Stimulated activated memory B cell treated with anti-CD40 and anti-IgM and Interleukin-4, amounts not matched to agents 10 μg/mL and 1 μg/mL and 100 μg/mL, for 72 hours (primary cell): ENCODE measurements around the gene GNL3L.
"Not testable (repeated sequence)": the region's sequence is repeated elsewhere in the genome, so short reads cannot be mapped to it uniquely, and the experiment has no call there.

Experiments
- ATAC-seq: fragments of 150-1000 bp; cut with Tn5 transposase; 2 replicates; pipeline ENCODE4 v1.10.0; 2021
- H3K27ac Mint-ChIP-seq: one replicate; pipeline ENCODE4 v1.8.0; 2022; ENCODE audit warnings: mild to moderate bottlenecking, mixed read lengths
- H3K27me3 Mint-ChIP-seq: one replicate; pipeline ENCODE4 v1.8.0; 2022; ENCODE audit warnings: mixed read lengths
- H3K36me3 Mint-ChIP-seq: one replicate; pipeline ENCODE4 v1.8.0; 2022; ENCODE audit warnings: mixed read lengths
- H3K4me1 Mint-ChIP-seq: one replicate; pipeline ENCODE4 v1.8.0; 2022; ENCODE audit warnings: mixed read lengths
- H3K4me3 Mint-ChIP-seq: one replicate; pipeline ENCODE4 v1.8.0; 2022; ENCODE audit warnings: mild to moderate bottlenecking, moderate library complexity, mixed read lengths
- H3K9me3 Mint-ChIP-seq: one replicate; pipeline ENCODE4 v1.8.0; 2022; ENCODE audit warnings: mixed read lengths

GNL3L gene, protein sequence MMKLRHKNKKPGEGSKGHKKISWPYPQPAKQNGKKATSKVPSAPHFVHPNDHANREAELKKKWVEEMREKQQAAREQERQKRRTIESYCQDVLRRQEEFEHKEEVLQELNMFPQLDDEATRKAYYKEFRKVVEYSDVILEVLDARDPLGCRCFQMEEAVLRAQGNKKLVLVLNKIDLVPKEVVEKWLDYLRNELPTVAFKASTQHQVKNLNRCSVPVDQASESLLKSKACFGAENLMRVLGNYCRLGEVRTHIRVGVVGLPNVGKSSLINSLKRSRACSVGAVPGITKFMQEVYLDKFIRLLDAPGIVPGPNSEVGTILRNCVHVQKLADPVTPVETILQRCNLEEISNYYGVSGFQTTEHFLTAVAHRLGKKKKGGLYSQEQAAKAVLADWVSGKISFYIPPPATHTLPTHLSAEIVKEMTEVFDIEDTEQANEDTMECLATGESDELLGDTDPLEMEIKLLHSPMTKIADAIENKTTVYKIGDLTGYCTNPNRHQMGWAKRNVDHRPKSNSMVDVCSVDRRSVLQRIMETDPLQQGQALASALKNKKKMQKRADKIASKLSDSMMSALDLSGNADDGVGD

DNA sequence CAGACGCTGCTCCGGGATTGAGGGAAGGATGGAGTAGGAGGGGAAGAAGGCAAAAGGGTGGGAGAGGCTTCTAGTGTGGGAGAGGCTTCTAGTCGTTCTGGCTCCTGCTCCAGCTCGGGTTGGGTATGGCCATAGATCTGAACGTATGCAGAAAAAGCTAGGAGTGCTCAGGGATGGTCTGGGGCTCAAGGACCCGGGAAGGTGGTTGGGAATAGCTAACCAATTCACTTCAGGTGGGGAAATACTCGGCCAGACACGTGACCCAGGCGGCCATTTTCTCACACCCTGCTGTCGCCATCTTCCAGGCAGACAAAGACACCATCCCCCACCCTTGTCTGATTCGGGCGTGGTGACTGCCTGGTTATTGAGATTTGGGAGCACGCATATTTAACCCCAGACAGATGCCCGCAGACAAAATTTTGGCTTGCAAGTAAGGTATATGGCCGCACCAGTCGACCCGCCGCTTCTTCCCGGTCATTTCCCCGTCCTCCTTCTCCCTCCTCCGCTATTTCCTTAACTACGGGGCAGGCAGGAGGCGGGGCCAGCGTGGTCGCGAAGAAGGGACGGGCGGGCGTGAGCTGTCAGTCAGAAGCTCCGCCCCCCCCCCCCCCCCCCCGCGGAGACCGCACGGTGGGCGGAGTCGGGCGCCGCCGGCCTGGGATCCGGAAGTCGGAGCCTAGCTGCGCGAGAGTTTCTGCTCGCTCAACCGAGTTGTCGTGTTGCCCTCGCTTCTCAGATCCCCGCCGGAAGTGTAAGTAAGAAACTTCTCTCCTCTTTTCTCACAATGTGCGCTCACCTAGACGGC lies at the start of gene GNL3L:
Gene GNL3L, plus strand, starts transcription at position 668 of the 805 bp plus-strand sequence. CDS start 2,348 bp downstream, outside the sequence.
- peak; percentile 93 for ATAC-seq
- Mint-ChIP-seq H3K27ac (peak within 1 kb of the TSS; percentile 91), H3K27me3 (no peaks in the 10 kb centered on the region), H3K4me1 (peaks cover 27% of the 10 kb centered on the region), H3K9me3 (peaks cover 5% of the 10 kb centered on the region), H3K4me3 (peak within 1 kb of the TSS; percentile 94), H3K36me3 (peaks cover 23% of the 10 kb centered on the region)

GRCh38 chrX:54482839-54483593 lies 47.0 kb upstream of the GNL3L start:
- Mint-ChIP-seq H3K27ac (no peak overlapping the region), H3K4me3 (no peak overlapping the region), H3K4me1 (peaks cover 4% of the 10 kb centered on the region), H3K36me3 (no peaks in the 10 kb centered on the region), H3K27me3 (no peaks in the 10 kb centered on the region), H3K9me3 (no peaks in the 10 kb centered on the region)
- ATAC-seq, result no peak

GRCh38 chrX:54483946-54484345 lies 46.1 kb upstream of the GNL3L start:
- no peak overlapping the region for H3K27ac Mint-ChIP-seq
- no peak for ATAC-seq
- H3K36me3 Mint-ChIP-seq, result no peaks in the 10 kb centered on the region

DNA sequence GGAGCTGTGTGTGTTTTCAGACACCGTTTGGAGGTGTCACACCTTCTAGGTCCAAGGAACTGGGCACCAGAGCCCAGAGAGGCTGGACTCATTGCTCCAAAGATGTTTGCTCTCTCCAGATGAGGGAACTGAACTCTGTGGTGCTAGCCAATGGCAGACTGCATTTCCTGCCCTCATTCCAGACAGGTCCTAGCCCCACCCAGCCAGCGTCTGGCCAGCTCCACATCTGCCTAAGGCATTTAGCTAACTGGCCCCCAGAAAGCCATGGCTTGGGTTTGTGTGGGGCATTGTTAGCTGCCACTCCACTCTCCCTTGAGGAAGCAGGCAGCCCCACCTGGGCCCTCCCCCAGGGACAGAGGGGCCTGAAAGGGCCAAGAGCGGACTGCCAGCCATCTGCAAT lies 45.4 kb upstream of the GNL3L start:
- H3K4me1 Mint-ChIP-seq, result no peaks in the 10 kb centered on the region
- H3K27me3 Mint-ChIP-seq, result no peaks in the 10 kb centered on the region
- H3K27ac Mint-ChIP-seq, result no peak overlapping the region
- ATAC-seq, result no peak
- H3K9me3 Mint-ChIP-seq, result no peaks in the 10 kb centered on the region
- H3K4me3 Mint-ChIP-seq, result no peak overlapping the region
- no peaks in the 10 kb centered on the region for H3K36me3 Mint-ChIP-seq

More at GRCh38 chrX:54483946-54484345, 46.1 kb upstream of the GNL3L start:
- Mint-ChIP-seq H3K4me3 (no peak overlapping the region), H3K4me1 (peaks cover 4% of the 10 kb centered on the region), H3K27me3 (no peaks in the 10 kb centered on the region), H3K9me3 (no peaks in the 10 kb centered on the region)

DNA sequence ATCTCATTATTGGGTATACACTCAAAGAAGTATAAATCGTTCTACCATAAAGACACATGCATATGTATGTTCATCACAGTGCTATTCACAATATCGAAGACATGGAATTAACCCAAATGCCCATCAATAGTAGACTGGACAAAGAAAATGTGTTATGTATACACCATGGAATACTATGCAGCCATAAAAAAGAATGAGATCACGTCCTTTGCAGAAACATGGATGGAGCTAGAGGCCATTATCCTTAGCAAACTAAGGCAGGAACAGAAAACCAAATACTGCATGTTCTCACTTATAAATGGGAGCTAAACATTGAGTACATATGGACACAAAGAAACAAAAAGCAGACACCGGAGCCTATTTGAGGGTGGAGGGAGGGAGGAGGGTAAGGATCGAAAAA lies 40.2 kb upstream of the GNL3L start:
- not testable (repeated sequence) for H3K27ac Mint-ChIP-seq, H3K36me3 Mint-ChIP-seq, H3K4me1 Mint-ChIP-seq, H3K9me3 Mint-ChIP-seq, ATAC-seq, H3K4me3 Mint-ChIP-seq
- H3K27me3 Mint-ChIP-seq, result peaks cover 22% of the 10 kb centered on the region

DNA sequence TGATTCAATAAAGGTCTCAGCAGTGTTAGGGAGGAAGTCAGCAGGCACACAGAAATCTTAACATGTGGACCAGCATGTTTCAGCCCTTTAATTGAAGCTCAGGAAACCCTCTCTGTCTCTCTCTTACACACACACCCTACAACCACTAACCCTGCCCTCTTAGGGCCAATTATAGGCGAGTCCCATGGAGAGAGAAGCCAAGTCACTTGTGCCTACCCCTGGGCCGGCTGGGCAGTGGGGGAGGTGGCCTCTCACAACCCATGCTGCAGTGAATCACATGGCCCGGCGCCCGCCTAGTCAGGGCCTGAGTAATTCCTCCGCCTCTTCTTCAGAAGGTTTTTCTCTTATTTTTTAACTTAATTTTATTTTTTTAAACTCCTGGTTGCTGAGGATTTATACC lies 37.7 kb upstream of the GNL3L start:
- no peak overlapping the region for H3K4me3 Mint-ChIP-seq
- no peak for ATAC-seq
- no peak overlapping the region for H3K27ac Mint-ChIP-seq
- peaks cover 5% of the 10 kb centered on the region for H3K4me1 Mint-ChIP-seq
- H3K36me3 Mint-ChIP-seq, result no peaks in the 10 kb centered on the region
- H3K27me3 Mint-ChIP-seq, result peaks cover 39% of the 10 kb centered on the region
- H3K9me3 Mint-ChIP-seq, result peaks cover 3% of the 10 kb centered on the region

DNA sequence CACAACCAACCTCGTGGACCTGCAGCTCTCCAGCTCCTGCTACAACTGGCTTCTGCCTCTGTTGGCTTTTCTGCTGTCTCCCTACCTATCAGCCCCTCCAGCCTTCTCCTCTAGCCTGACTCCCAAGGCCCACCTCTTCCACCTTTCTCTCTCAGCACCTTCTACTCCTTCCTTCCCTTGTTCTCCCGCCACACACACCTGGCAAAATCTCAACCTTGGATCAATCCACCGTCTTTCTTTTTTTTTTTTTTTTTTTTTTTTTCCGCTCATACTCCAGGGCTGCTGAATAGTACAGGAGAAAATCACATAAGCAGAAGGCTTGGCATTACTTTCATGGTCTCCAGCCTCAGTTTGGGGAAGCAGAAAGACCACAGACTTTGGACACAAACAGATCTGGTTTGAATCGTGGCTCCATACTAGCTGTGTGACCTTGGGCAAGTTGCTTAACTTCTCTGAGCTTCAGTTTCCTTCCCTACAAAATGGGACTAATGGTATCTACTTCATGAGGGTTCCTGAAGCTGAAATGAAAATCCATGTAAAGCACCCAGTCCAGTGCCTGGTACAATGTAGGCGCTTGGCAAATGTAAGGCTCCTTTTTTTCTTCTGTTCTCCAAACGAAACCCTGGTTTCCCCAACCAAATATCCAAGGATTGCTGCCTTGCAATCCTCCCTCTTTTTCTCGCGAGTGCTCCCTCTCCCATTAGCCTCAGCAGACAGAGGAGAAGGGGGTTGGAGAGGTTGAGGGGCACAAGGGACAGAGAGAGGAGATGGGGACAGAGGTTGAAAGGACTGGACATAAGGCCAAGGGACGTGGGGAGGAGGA lies 35.6 kb upstream of the GNL3L start:
- Mint-ChIP-seq H3K9me3 (peaks cover 3% of the 10 kb centered on the region), H3K4me1 (peaks cover 5% of the 10 kb centered on the region), H3K27me3 (peaks cover 59% of the 10 kb centered on the region), H3K36me3 (no peaks in the 10 kb centered on the region), H3K27ac (no peak overlapping the region), H3K4me3 (peak overlapping the region; percentile 73)
- ATAC-seq, result no peak

GRCh38 chrX:54494989-54495813 lies 34.8 kb upstream of the GNL3L start:
- Mint-ChIP-seq H3K9me3 (peaks cover 3% of the 10 kb centered on the region), H3K4me3 (peak overlapping the region; percentile 73), H3K36me3 (no peaks in the 10 kb centered on the region), H3K4me1 (peaks cover 5% of the 10 kb centered on the region), H3K27me3 (peaks cover 60% of the 10 kb centered on the region), H3K27ac (no peak overlapping the region)
- ATAC-seq, result no peak

DNA sequence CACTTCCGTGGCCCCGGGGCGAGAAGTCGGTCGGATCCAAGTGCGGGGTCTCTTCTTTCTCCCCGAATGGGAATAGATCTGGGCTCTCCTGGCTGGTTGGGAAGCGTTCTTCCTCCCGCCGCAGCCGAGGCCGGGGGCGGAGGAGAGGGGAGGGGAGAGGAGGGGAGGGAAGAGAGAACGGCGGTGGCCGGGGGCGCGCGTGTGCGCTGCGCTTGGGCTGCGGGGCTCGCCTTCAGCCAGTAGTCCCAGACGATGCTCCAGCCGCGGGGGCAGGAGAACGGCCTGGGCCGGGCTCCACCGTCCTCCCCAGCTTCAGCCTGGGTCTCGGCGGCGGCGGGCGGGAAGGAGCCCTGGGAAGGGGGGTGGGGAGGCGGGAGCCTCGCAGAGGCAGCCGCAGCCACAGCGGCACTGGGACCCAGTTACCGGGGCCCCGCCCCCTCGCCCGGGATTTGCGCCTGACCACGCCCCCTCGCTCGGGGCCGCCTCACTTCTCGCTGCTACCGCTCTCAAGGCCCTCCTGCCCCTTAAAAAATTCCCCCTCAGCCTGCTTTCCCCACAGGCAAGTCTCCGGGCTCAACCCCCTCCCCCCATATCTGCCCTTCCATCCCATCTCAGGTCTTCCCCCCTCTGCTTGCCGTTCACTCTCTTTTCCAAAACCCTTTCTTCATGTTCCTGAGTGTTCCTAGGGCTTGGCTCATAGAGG lies 34.1 kb upstream of the GNL3L start, which contains the start of gene FGD1:
Gene FGD1, minus strand, starts transcription at position 421 of the 703 bp plus-strand sequence. CDS start 802 bp downstream, outside the sequence.
- Mint-ChIP-seq H3K9me3 (peaks cover under 1% of the 10 kb centered on the region), H3K4me3 (peak within 1 kb of the TSS; percentile 76), H3K27ac (no peak within 1 kb of the TSS), H3K36me3 (no peaks in the 10 kb centered on the region), H3K4me1 (peaks cover 5% of the 10 kb centered on the region), H3K27me3 (peaks cover 60% of the 10 kb centered on the region)
- peak; percentile 36 for ATAC-seq

DNA sequence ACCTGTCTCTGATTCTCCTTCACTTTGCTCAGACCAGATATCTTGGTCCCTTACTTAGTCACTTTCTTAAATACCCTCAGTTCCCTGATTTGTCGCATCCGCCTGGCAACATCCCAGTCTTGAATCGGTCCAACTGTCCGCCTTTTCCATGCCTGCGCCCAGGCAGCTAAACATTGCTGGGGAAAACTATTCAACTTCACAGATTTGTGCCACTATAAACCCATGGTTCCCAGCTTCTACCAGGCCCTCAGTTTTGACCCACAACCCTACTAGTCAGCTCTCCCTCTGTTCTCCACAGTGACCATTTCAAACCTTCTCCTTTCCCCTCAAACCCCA lies 33.5 kb upstream of the GNL3L start:
- H3K27me3 Mint-ChIP-seq, result peaks cover 60% of the 10 kb centered on the region

GRCh38 chrX:54496936-54497335 lies 33.1 kb upstream of the GNL3L start:
- ATAC-seq, result no peak
- no peaks in the 10 kb centered on the region for H3K9me3 Mint-ChIP-seq
- peaks cover 5% of the 10 kb centered on the region for H3K4me1 Mint-ChIP-seq
- H3K27ac Mint-ChIP-seq, result no peak overlapping the region
- no peaks in the 10 kb centered on the region for H3K36me3 Mint-ChIP-seq
- peaks cover 60% of the 10 kb centered on the region for H3K27me3 Mint-ChIP-seq
- peak overlapping the region; percentile 76 for H3K4me3 Mint-ChIP-seq

More for the DNA sequence above, 33.5 kb upstream of the GNL3L start:
- Mint-ChIP-seq H3K9me3 (no peaks in the 10 kb centered on the region), H3K27ac (no peak overlapping the region), H3K4me3 (peak overlapping the region; percentile 76), H3K4me1 (peaks cover 5% of the 10 kb centered on the region), H3K36me3 (no peaks in the 10 kb centered on the region)
- ATAC-seq, result no peak

DNA sequence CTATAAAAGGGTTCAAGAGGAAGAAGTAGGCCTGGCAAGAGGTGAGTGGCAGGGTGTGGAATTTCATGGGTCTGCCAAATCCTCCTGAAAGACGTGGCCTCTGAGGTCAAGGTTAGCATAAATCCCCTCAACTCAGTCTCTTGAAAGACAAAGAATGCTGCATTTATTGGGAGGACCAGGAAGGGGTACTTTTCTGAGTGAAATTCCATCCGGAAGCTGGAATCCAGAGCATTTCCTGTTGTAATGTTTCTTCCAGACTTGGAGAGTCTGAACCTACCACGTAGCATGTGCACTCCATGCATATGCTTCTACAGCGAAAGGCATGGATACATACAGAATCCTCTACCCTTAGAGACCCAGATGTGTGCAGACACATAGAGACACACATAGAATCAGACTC lies 20.6 kb upstream of the GNL3L start:
- Mint-ChIP-seq H3K27ac (no peak overlapping the region), H3K4me1 (no peaks in the 10 kb centered on the region), H3K27me3 (no peaks in the 10 kb centered on the region), H3K4me3 (no peak overlapping the region), H3K36me3 (no peaks in the 10 kb centered on the region), H3K9me3 (peaks cover 2% of the 10 kb centered on the region)
- no peak for ATAC-seq

GRCh38 chrX:54529151-54529550 lies 868 bp upstream of the GNL3L start:
- ATAC-seq, result no peak
- H3K27me3 Mint-ChIP-seq, result no peaks in the 10 kb centered on the region
- peaks cover 17% of the 10 kb centered on the region for H3K36me3 Mint-ChIP-seq
- peaks cover 5% of the 10 kb centered on the region for H3K9me3 Mint-ChIP-seq
- H3K4me3 Mint-ChIP-seq, result peak overlapping the region; percentile 94
- peak overlapping the region; percentile 91 for H3K27ac Mint-ChIP-seq
- H3K4me1 Mint-ChIP-seq, result peaks cover 22% of the 10 kb centered on the region
